Stimulated activated CD4-positive, alpha-beta T cell treated with anti-CD3 and anti-CD28 coated beads, Interleukin-1b, Interleukin-23, amount 100 ng/mL, for 1 hour (primary cell): ENCODE results near the gene KIF26B.
"Not testable (repeated sequence)": the region's sequence is repeated elsewhere in the genome, so short reads cannot be mapped to it uniquely, and the experiment has no call there.

Source experiments
- DNase-seq, 2 donors: peaks; one replicate each; pipeline ENCODE4 v3.0.0-alpha.2; 2020; ENCODE audit warnings: low read depth in 2 of 2

The KIF26B gene

DNA sequence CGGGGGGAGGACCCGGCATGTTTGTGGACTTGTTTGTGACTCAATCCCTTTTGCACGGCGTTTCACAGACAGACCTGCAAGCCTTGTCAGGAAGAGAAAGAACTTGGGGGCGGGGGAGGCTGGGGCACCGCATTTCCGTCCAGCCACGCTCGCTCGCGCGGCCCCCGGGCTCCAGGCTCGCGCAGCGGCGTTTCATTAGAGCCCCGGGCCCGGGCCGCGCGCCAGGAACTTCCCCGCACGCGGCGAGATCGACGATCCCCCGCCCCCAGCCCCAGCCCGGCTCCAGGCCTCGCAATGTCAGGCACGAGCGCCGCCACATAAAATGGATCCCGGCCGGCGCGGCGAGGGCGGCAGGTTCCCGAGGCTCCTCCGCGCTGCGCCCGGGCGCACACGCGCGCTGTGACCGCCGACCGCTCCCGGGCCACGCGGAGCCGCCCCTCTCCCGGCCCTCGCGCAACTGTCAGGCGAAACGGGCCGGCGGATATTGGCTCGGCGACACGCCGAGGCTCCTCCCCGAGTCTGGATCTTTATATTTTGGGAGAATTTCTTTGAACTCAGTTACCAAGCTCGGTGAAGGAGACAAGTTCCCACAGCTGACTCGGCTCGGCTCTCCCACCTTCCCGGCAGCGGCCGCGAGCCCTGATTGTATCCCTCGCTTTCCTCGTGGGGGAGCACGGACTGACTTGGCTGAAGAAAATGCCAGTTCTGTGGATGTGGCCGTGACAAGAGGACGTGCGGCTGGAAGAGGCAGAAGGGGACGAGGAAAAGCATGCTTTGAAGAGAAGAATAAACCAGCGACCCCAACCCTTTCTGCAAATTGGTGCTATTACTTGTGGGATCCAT is at the start of gene KIF26B:
KIF26B (plus strand) TSS at position 557 of the 843 bp plus-strand sequence. CDS start 440 bp downstream, outside the sequence.
- DNase-seq, result no peak

DNA sequence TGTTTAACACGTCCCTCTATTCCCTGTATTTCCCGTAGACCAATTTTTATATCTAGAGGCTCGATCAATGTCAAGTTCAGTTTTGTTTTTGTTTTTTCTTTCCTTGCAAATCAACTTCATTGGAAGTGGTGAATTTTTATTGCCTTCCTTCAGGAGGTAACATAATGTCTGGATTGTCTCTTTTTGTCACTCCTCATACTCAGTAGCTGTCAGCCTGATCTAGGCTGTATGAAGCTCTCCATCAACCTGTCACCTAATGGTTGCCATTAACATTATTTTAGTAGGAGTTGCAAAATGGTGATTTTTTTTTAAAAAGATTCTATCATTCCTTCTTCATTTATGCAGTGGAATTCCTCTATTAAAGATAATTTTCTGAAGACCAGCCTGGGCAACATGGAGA is 49.7 kb upstream of the KIF26B start:
- no peak for DNase-seq

- DNase-seq, result no peak
Observed at GRCh38 chr1:245105815-245106410, 48.9 kb upstream of the KIF26B start.

GRCh38 chr1:245107776-245108114 is 47.0 kb upstream of the KIF26B start:
- no peak for DNase-seq

DNA sequence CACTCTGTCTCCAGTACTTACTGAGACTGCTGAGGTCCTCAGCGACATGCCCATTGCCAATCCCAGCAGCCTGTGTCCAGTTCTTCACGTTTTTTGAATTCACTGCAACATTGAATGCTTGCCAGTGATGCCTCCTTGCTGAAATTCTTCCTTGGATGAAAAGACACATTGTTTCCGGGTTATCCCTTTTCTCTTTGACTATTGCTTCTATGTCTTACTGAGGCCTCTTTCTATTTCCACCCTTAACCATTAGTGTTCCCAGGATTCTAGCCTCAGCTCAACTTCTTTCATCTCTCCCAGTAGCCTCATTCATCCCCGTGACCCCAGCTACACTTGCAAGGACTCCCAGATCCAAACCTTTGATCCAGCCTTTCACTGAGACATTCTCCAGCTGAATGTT is 46.5 kb upstream of the KIF26B start:
- DNase-seq, result no peak

DNA sequence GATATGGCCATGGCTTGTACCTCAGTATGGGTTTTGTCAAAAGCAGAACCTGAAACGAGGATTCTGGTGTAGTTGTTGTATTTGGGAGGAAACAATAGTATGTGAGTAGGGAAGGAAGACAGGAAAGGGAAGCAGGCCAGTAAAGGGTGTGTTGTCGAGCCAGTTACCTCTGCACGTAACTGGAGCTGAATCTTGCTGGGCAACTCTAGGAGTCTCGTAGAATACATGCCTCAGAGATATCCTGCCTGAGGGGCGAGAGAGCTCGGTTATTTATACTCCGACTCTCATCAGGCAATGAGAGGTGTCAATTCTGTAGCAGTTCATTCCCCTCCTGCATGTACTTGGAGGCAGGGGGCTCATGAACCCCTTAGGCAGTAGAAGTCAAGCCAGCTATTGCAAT is 45.9 kb upstream of the KIF26B start:
- DNase-seq, result no peak

GRCh38 chr1:245110406-245110805 is 44.4 kb upstream of the KIF26B start:
- DNase-seq, result no peak

DNA sequence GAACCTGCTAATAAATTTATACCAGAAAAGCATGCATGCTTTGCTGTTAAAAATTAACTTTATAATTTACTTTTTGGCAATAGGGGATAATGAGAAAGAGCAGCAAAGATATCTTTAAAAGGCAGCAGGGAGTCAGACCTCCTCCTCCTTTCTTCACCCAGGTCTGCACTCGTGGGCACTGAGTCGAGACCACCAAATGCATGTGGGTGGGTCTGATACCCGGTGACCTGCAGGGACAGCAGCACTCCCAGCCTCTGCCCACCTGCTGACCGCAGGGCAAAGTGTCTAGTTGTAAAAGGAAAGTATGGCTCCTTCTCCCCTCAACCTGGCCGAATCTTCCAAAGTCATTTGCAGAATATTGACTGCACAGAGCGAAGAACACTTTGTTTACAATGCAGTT is 43.7 kb upstream of the KIF26B start:
- DNase-seq, result no peak

- no peak for DNase-seq
Observed at GRCh38 chr1:245113649-245114048, 41.1 kb upstream of the KIF26B start.

DNA sequence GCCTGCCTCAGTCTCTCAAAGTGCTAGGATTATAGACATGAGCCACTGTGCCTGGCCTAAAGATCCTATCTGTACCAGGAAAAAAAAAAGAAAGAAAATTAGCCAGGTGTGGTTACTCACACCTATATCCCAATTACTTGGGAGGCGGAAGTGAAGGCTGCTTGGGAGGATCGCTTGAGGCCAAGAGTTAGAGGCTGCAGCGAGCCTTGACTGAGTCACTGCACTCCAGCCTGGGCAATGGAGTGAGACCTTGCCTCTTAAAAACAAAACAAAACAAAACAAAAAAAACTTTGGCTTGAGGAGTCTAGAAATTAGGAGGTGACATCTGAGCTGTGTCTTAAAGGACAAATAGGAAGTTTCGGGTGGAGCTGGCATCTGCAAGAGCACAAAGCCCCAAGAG is 38.7 kb upstream of the KIF26B start:
- no peak for DNase-seq

- no peak for DNase-seq
Observed at GRCh38 chr1:245116751-245117150, 38.0 kb upstream of the KIF26B start.

- no peak for DNase-seq
Observed at GRCh38 chr1:245118066-245118465, 36.7 kb upstream of the KIF26B start.

- no peak for DNase-seq
Observed at GRCh38 chr1:245118806-245119205, 36.0 kb upstream of the KIF26B start.

DNA sequence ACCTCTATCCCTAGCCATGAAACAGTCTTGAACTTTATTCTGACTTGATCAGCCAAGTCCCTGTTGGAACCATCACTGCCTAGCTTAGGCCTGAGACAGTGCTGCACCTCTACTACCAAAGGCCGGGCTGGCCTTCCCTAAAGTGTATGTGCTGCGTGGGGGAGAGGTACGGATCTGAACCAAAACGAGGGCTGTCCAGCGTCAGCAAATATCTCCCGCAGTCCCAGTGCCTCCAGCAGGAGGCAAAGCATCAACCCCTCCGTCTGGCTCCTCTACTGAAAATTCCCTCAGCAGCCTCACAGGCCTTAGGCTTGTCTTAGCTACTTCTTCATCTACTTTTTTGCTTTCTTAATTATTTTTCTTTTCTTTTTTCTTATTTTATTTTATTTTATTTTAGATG is 33.3 kb upstream of the KIF26B start:
- no peak for DNase-seq

DNA sequence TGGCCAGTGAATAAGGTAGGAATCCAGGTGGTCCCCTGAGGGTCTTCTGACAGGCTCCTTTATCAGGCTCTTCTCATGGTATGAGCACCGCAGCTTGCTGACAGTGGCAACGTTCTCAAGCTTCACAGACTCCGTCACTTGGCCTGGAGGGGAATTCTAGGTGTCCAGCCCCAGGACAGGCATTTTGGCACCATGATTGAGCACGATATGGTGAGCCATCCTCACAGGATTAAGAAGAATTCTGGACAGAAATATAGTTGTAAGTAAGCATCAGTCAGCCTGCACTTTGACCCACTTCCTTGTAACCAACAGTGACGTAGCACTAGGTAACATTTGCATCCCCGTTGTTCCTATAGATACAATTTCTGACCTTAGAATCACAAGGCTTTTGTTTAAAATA is 30.5 kb upstream of the KIF26B start:
- no peak for DNase-seq

- no peak for DNase-seq
Observed at GRCh38 chr1:245124644-245125043, 30.1 kb upstream of the KIF26B start.

- DNase-seq, result no peak
Observed at GRCh38 chr1:245126530-245126929, 28.3 kb upstream of the KIF26B start.

DNA sequence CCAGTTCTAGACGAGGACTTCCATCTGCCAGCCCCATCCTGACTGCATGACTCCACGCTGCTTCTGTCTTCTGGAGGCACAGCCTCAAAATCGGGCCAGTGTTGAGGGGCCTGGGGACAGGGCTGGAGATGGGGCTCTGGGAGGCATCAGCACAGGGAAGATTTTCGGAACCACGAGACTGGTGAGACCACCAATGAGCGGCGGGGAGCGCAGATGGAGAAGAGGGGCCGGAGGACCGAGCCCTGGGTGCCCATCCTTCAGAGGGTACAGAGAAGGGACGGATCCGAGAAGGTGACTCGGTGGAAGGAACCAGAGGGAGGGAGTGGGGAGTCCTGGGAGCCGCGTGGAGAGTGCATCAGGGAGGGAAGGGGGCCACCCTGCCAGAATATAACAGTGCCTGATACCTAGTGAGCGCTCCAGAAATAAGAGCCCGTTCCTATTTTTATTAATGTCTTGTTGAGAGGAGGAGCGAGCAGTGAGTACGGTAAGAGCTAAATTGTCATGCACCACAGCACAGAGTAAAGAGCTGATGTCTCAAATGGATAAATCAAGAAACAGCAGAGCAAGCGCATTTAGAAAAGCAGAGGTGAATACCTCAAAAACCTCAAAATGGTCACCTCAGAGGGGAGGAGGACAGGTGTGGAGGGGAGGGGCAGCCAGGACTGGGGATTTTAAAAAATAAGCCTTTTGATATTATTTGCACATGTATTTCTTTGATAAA is 26.2 kb upstream of the KIF26B start:
- DNase-seq, result no peak

- no peak for DNase-seq
Observed at GRCh38 chr1:245129319-245130240, 25.2 kb upstream of the KIF26B start.

GRCh38 chr1:245130281-245131025 is 24.3 kb upstream of the KIF26B start:
- not testable (repeated sequence) for DNase-seq

DNA sequence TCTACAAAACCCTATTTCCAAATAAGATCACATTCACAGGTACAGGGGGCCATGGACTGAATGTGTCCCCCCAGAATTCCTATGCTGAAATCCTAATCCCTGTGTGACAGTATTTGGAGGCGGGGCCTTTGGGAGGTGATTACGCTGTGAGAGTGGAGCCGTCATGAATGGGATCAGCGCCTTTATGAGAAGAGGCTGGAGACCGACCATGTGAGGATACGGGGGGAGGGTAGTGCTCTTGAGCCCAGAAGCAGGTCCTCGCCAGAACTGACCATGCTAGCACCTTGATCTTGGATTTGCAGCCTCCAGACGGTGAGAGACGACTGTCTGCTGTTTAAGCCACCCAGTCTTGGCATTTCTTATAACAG is 23.8 kb upstream of the KIF26B start:
- DNase-seq, result no peak
